ENCODE data around the gene CEACAM5. TPM values are rescaled to one million over a fixed set of nuclear protein-coding genes. Genes with fewer than 3 reads are reported as not detected.

Gene CEACAM5
- not detected in 2 replicates for total RNA-seq

- intact Hi-C loops (cut with micrococcal nuclease), result no loop called here
Observed at GRCh38 chr19:41708481-41708880, at the start of gene CEACAM5. Gene CEACAM5 (plus strand): TSS chr19:41708626. CDS start chr19:41708732, 106 bp downstream.

- intact Hi-C loops (cut with micrococcal nuclease), result no loop called here
Observed at GRCh38 chr19:41666075-41666474, 42.4 kb upstream of the CEACAM5 start.

- intact Hi-C loops (cut with micrococcal nuclease), result no loop called here
Observed at GRCh38 chr19:41668315-41668714, 40.1 kb upstream of the CEACAM5 start.

- intact Hi-C loops (cut with micrococcal nuclease), result no loop called here
Observed at GRCh38 chr19:41670755-41671154, 37.7 kb upstream of the CEACAM5 start.

GRCh38 chr19:41671486-41671885, 36.9 kb upstream of the CEACAM5 start:
- intact Hi-C loops (cut with micrococcal nuclease), result no loop called here

GRCh38 chr19:41682437-41682836, 26.0 kb upstream of the CEACAM5 start:
- intact Hi-C loops (cut with micrococcal nuclease), result no loop called here

GRCh38 chr19:41687419-41687818, 21.0 kb upstream of the CEACAM5 start:
- intact Hi-C loops (cut with micrococcal nuclease), result no loop called here

- intact Hi-C loops (cut with micrococcal nuclease), result no loop called here
Observed at GRCh38 chr19:41688098-41688497, 20.3 kb upstream of the CEACAM5 start, which contains the start of gene CEACAM7. Gene CEACAM7 (minus strand): TSS chr19:41688270. CDS start chr19:41688165, 105 bp downstream.

GRCh38 chr19:41688687-41689086, 19.7 kb upstream of the CEACAM5 start:
- intact Hi-C loops (cut with micrococcal nuclease), result no loop called here

GRCh38 chr19:41689993-41690800, 18.2 kb upstream of the CEACAM5 start:
- intact Hi-C loops (cut with micrococcal nuclease), result loop anchor here (5.0 kb wide), 1 partner anchor 48 kb away; no protein-coding TSS in a partner anchor

- intact Hi-C loops (cut with micrococcal nuclease), result loop anchor here (5.0 kb wide), 1 partner anchor 48 kb away; no protein-coding TSS in a partner anchor
Observed at GRCh38 chr19:41690801-41691065, 17.7 kb upstream of the CEACAM5 start.

GRCh38 chr19:41691268-41691970, 17.0 kb upstream of the CEACAM5 start:
- intact Hi-C loops (cut with micrococcal nuclease), result loop anchor here (5.0 kb wide), 1 partner anchor 49 kb away; no protein-coding TSS in a partner anchor

- intact Hi-C loops (cut with micrococcal nuclease), result loop anchor here (5.0 kb wide), 1 partner anchor 52 kb away; no protein-coding TSS in a partner anchor
Observed at GRCh38 chr19:41694196-41694595, 14.2 kb upstream of the CEACAM5 start.

GRCh38 chr19:41694831-41695635, 13.4 kb upstream of the CEACAM5 start:
- intact Hi-C loops (cut with micrococcal nuclease), result loop anchor here (5.0 kb wide), 1 partner anchor 53 kb away; no protein-coding TSS in a partner anchor

- intact Hi-C loops (cut with micrococcal nuclease), result no loop called here
Observed at GRCh38 chr19:41695745-41696144, 12.7 kb upstream of the CEACAM5 start.

- intact Hi-C loops (cut with micrococcal nuclease), result no loop called here
Observed at GRCh38 chr19:41696402-41697197, 11.8 kb upstream of the CEACAM5 start.

- intact Hi-C loops (cut with micrococcal nuclease), result no loop called here
Observed at GRCh38 chr19:41697198-41697855, 11.1 kb upstream of the CEACAM5 start.

GRCh38 chr19:41698746-41699230, 9.6 kb upstream of the CEACAM5 start:
- intact Hi-C loops (cut with micrococcal nuclease), result no loop called here

- intact Hi-C loops (cut with micrococcal nuclease), result no loop called here
Observed at GRCh38 chr19:41699231-41699967, 9.0 kb upstream of the CEACAM5 start.

All from T-helper 1 cell treated with Interleukin-12 subunit alpha and Interleukin-12 subunit beta and Interleukin-4 antibody, amounts not matched to agents 30 ng/mL and 1 ng/mL, for 36 hours (primary cell).